ENCODE results near the gene GRM5.
"Not testable (repeated sequence)": the region's sequence is repeated elsewhere in the genome, so short reads cannot be mapped to it uniquely, and the experiment has no call there.

The GRM5 gene

DNA sequence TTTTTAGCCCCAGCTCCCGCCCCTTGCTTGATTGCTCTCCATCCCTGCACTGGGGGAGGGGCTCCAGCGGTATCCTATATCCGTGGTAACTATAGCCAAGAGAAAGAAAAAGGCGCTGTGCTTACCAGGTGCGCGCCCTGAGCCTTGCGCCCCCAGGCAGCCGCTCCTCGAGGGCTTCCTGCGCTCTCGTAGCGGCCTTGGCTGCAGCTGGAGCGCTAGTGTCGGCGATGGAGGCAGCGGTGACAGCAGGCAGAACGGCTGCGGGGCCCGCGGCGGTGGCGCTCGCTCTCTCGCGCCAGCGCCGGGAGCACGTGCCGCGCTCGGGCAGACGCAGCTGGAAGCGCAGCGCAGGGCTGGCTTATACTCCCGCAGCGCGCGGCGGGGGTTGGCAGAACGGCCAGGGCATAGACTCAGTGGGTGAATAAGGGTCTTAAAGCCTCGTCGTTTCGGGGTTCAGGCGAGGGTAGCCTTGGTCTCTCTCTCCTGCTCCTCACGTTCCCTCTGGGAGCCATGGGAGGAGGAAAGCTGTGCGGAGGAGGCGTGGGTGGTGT lies at the start of gene GRM5:
Gene GRM5, minus strand, starts transcription at position 332 of the 551 bp plus-strand sequence. CDS start 18,110 bp downstream, outside the sequence.
- not testable (repeated sequence) for DNase-seq (ENCODE audit: low read depth)

DNA sequence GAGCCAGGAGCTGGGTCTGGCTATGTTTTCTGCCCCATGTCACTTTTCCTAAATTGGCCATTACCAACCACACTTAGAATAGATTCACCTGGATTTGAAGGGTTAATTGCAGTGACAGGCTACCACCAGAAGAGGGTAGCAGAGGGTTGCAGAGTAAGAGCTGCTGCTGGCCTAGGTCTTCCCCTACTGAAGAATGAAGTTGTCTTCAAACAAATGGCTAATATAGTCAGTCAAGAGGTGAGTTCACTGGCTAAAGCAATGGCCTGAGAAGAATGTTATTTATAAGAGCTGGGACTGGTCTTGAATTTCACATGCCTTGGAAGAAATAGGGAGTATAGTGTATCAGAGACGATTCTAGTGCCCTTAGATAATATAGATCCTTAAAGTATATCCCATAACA lies 32.2 kb upstream of the GRM5 start:
- DNase-seq (ENCODE audit: low read depth): not testable (repeated sequence)

DNA sequence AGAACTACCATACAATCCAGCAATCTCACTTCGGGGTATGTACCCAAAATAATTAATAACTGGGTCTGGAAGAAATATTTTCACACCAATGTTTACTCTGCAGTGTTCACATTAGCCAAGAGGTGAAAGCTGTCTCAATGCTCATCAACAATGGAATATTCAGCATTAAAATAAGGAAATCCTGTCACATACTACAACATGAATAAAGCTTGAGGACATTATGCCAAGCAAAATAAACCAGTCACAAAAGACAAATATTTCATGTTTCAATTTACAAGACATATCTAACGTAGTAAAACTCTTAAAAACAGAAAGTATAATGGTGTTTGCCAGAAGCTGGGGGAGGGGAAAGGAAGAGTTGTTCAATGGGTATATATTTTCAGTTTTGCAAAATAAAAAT lies 28.0 kb upstream of the GRM5 start:
- not testable (repeated sequence) for DNase-seq (ENCODE audit: low read depth)

DNA sequence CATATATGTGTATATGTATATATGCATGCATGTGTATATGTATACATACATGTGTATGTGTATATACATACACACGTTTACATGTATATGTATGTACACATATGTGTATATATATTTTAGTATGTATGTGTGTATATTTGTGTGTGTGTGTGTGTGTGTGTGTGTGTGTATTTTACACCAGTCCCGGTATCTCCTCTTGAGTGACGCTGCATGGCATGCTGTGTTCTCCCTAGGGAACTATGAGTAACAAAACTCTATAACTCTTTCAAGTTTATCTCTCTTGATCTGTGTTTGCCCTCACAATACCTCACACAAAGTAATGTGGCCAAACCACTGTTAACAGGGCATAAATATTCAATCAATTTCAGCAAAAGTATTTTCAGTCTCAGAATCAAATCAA lies 19.2 kb upstream of the GRM5 start:
- not testable (repeated sequence) for DNase-seq (ENCODE audit: low read depth)

DNA sequence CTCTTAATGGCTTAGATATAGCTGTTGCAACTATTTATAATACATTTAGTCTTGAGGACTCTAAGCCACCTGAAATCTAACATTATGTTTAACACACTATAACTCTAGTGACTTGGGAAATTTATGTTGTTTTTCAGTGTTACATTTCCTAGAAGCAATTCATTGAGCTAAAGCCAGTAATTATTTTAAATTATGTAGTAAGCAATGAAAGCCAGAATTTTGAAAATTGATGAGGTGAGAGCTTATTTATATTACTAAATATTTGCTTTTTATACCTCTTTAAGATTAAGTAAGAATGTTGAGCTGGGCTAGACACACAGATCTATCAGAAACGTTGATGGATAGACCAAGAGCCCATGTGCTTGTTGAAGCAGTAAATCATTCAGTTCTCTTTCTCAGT lies 5.1 kb upstream of the GRM5 start:
- DNase-seq (ENCODE audit: low read depth): not testable (repeated sequence)

DNA sequence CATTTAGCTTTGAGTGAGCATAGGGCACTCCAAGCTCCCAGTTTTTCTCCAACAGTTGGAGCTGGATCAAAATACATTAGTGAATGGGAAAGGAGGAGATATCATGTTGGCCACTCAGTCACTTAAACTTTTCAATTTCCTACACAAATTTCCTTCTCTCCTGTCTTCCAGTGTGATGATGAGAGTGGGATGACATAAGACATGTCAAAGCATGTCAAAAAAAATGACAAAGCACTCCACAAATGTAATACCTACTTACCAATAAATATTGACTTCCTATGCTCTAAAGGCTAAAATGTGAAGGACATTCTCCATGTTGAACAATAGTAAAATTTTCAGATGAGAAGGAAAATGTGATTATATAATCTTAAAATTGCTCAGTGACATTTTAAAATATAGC lies 1.5 kb upstream of the GRM5 start:
- DNase-seq (ENCODE audit: low read depth): no peak

DNA sequence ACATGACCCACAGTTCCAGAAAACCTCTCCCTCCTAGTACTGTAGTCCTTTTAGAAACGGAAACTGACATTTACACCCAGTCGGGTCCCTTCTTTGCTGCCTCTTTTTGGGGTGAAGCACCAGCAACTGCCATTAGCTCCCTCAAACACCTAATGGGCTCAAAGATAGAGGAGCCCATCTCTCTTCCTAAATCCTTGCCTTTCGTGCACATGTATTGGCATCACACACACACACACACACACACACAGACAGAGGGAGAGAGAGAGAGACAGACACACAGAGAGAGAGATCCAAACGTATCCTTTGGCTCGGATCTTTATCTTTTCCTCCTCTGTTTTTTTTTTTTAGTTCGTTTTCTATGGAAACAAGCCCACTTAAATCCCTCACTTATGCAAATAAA lies 716 bp downstream of the GRM5 start:
- no peak for DNase-seq (ENCODE audit: low read depth)

DNA sequence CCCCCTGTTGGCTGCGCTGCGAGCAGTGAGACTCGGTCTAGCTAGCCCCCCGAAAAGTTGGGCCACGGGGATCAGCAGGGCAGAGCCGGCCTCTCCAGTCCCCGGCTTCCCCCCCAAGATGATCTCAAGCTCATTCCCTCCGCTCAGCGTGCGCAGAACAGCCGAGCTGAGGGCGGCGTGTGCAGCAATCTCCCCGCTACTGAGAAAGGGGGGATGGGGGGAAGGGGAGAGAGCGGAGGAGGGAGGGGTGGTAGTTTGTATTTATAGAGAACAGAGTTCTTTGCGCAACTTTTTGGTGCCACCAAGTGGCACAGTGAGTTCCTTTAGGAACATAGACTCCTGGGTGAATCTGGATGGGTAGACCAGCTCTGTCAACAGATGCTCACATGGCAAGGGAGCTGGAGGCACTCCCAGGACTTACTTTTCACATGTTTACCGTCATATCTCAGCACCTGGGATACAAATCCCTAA lies 2.3 kb downstream of the GRM5 start:
- not testable (repeated sequence) for DNase-seq (ENCODE audit: low read depth)

DNA sequence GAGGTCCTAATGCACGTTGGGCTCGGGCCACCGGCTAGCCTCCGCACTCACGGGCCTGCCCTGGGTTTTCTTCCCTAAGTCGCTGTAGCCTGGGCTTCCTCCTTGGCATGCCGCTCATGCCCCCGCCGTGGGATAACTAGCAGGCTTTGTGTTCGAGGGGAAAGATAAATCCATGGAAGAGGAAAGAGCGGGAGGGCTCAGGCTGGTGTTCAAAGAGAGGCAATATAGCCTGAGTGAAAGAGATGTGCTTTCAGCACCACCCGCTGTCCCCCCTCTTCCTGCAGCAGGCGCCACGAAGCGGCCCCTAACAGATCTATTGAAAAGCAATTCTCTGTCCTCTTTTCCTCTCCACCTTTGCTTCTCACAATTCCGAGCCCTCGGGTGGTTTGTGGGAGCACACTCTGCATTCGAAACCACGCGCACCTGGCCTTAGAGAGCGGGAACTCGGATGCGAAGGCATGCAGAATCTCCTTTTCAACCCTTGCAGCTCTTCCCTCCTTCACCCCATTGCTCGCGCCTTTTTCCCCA lies 2.9 kb downstream of the GRM5 start:
- not testable (repeated sequence) for DNase-seq (ENCODE audit: low read depth)

DNA sequence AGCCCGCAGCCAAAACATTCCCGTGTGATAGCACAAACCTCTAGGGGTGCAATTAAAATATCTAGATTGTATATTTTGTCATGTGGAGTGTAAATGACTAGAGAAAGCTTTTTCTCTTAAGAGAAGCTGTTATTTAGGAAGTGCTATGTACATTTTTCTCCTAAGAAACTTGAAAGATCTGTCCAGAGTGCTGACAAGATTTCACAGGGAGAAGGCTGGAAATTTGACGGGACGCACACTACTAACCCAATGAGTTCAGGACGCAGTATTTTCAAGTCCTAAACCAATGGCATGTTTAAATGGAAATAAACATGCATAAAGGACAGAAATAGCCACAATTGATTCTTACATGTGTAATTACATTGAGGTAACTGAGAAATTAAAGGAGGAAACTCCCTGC lies 3.9 kb downstream of the GRM5 start:
- DNase-seq (ENCODE audit: low read depth): not testable (repeated sequence)

DNA sequence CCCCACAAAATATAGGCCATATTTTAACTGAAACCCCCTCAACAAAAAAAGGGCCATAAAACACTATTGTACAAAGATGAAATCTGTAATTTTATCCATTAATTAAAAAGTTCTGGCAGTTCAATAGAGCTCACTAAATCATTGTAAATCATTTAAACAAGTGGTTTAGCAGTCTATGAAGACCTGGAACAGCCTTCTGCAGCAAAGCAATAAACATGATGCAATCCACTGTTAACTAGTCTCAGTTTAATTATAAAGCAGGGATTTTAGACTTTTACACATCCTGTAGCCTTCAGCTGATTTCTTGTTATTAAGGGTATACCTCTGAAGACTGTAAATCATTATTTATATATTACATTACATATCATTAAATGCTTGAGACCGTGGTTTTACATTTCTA lies 8.4 kb downstream of the GRM5 start:
- not testable (repeated sequence) for DNase-seq (ENCODE audit: low read depth)

DNA sequence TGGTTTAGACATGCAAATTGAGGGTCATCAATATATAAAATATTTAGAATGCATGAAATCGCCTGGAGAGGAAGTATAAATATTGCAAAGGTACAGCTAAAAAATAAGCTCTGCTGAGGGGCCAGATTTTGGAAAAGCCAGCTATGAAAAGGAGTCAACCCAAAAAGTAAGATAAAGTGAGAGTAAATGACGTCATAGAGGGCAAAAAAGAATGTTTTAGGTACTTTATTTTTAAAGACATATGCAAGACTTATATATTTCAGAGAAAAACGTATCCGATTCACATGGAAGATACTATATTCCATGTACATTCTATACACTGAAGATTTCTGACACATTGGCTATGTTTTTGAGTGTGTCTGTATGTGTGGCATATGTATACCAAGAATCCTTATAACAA lies 13.6 kb downstream of the GRM5 start:
- no peak for DNase-seq (ENCODE audit: low read depth)

DNA sequence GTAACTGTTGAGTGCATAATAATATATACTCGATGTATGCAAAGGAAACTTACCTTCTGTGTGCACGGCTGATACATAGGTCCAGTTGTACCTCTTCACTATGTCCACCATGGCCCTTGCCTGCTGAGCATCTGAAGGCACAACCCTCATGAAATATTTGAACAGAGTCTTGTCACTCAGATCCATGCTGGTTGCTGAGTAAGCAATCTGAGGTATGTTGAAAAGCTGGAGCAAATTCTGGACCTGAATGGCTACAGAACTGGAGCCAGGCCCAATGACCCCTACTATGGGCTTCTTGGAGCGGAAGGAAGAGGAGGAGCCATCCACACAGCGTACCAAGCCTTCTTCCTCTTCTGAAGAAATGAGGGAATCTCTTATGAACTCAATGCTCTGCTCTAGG lies 18.6 kb downstream of the GRM5 start:
- DNase-seq (ENCODE audit: low read depth): not testable (repeated sequence)

DNA sequence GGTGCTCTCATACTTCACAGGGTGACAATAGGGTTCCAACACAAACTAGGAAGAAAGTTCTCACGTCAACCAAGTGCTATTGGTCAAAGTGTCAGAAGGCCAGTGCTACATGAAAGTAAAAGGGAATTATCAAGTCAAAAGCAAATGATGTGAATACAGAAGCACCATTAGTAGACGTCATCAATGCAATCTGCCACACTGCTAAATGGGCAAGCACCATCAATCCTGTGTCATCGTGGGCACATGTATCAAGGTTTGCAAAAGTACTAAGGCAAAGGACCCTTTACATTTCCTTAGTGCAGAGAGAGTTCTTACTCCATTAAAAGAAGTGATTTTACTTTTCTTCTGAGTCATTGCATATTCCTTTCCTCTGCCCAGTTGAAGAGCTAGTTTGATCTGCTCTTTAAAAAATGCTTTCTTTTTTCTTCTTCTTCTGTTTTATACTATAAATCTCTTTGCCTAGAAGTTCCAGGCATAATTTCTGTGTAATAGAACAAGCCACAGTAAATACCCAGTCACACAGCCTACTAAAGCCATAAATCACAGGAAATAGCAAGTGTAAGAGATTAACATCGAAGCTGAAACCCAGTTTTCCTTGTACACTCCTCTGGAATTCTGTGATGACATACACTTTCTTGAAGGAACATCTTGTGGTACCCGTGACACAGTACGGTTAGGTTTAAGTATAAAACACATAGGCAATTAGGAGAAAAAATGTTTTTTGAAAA lies 21.8 kb downstream of the GRM5 start:
- not testable (repeated sequence) for DNase-seq (ENCODE audit: low read depth)

DNA sequence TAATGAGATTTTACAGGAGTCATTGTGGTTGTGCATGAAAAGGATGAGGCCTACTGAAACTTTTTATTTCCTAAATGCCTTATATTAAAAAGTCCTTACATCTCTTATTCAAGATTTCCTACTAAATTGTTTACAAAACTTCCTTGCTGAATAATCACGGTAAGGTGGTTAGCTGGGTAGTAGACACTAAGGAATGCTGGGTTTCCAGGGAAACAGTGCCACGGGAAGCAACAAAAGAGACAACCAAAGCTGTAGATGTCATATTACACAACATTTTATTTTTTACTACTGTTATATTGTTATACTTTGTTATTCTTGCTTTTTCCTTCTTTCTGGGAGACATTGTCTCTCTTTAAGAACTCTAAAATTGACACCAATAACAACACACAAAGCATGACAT lies 36.1 kb downstream of the GRM5 start:
- not testable (repeated sequence) for DNase-seq (ENCODE audit: low read depth)

DNA sequence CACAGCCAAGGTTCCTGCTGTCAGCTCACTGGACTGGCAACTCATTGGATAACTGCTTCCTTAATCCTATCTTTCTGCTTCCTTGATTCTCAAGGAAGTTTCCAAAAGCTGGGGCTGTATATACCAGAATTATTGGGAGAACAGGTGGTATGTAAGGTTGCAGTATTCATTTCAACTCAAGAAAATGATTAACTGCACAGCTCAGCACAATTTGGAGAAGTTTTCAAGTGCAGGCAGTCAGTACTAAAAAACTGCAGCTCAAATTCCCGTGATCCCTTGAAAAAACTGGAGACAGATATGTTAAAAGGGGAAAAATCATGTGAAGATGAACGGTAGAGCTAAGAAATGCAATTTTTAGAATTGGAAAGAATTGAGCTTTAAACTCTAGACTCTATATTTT lies 44.4 kb downstream of the GRM5 start:
- no peak for DNase-seq (ENCODE audit: low read depth)

DNA sequence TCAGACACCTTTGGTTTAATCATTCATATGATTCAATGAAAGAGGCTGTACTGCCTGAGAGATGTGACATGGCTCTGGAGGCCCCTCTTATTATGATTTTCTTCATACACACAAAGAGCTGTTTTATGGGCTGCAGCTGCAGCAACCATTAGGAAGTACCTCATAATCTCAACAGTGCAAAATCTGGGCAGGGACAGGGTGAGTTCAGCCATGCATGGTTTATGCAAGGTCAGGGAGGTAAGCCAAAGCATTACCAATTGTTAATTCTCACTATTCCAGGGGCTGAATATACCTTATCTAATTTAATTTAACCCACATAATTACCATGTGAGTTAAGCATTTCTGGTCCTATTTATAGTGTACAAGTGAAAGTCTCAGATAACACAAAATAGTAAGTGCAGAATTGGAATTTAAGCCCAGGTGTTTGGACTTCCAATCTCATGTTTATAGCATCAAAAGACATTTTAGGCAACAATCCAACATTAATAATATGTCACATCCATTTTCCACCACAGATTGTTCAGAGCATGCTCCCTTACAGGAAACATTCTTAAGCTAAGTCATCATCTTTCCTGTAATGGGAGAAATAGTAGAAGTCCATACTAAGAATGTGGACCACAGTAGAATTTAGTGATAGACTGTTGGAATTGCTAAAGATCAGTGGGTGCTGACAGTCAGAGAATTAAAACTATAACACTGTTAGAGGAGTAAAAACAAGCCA lies 45.8 kb downstream of the GRM5 start:
- DNase-seq (ENCODE audit: low read depth): not testable (repeated sequence)

DNA sequence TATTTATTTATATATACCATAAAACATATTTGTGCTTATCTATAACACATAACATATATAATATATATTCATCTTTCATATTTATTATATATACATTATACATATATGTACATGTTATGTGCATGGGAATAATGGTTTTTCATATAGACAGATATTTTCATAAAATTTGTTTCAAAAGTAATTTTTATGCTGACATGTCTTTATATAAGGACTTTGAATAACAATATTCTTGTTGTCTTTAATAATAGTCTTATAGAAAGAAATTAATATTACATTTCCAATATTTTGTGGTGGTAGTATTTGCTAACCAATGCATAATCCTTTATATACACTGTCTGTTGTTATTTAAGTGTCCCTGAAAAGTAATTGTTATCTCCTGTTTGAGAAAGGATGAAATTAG lies 49.6 kb downstream of the GRM5 start:
- DNase-seq (ENCODE audit: low read depth): no peak

DNA sequence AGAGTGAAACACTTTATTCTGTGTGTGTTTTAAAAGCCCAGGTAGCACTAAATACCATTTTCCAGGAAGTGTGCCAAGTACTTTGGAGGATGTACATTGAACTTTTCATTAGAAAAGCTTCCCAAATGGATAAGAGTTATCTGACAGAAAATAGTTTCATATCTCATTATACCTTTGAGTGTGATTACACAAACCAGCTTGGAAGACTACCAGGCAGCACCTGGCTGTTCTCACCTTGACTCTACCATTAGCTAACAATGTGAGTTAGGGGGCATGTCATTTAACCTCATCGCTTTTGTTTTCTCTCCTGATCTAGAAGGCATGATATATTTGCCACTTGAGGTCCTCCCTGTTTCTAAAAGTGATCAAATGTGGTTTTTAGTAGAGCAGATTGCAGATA lies 50.2 kb downstream of the GRM5 start:
- no peak for DNase-seq (ENCODE audit: low read depth)

DNA sequence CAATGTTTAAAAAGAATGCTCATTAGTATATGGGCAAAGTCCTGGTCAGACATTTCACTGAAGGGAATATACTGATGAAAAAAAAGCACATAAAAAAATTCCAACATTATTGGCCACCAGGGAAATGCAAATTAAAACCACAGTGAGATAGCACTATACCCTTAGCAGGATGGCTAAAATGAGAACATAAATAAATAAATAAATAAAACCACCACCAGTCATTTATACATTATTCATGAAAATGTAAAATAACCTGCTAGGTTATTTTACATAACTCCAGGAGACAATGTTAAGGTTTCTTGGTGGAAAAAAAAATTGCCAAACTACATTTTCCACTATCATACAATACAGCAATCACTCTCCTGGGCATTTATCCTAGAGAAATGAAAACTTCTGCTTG lies 64.9 kb downstream of the GRM5 start:
- DNase-seq (ENCODE audit: low read depth): not testable (repeated sequence)

DNA sequence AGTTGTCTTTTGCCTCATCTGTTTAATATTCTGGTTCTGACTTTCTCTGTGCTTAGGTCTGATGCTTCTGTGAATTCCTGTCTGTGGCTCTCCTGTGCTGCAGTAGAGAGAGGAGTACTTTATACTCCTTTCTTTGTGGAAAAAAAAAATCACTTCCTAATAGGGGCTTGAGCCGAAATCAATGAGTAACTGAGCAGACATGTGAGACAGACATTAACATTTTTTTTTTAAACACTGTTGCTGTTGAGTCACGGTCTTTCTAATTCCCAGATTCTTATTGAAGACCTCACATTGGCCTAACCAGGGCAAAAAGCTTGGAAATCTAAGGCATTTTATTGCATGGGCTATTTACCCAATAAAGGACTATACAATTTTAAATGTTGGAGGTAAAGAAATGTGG lies 86.1 kb downstream of the GRM5 start:
- DNase-seq (ENCODE audit: low read depth): no peak

DNA sequence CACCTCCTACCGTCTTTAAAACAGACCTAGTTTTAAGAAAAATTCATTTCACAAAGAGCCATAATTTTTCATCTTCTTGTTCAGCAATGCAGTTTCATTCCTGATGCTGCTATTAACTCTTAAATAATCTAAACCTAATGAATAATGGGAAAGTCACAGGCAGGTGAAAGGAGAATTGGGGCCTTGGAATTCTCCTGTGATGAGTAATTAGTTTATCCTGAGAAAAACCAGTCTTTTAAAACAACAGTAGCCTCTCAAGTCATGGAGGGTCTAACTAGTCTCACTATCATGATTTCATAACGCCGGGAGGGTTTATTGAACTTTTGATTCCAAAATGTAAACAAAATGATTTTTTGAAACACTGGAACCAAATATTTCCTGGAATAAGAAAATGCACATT lies 86.8 kb downstream of the GRM5 start:
- not testable (repeated sequence) for DNase-seq (ENCODE audit: low read depth)

DNA sequence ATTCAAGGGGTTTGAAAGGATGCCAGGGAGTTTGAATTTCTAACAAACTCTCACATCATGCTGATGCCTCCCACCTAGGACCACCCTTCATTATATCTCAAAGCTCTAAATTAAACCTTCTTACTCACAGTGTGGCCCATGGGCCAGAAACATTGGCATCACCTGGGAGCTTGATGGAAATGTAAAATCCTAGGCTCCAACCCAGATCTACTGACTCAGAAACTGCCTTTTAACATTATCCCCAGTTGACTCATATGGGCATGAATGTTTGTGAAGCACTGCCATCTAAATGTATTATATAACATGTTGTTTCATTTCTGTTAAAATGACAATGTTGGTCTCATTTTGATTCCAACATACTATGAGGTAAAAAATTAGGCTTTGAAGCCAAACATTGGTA lies 90.3 kb downstream of the GRM5 start:
- DNase-seq (ENCODE audit: low read depth): not testable (repeated sequence)

Measured in stimulated activated CD8-positive, alpha-beta memory T cell treated with anti-CD3 and anti-CD28 coated beads, Interleukin-15, amount 100 ng/mL, for 24 hours (primary cell).